Large intestine (tissue), 3 donors: ENCODE data around the gene PRAMEF12. TPM values are rescaled to one million over a fixed set of nuclear protein-coding genes. Genes with fewer than 3 reads are reported as not detected.
"Not testable (repeated sequence)": the region's sequence is repeated elsewhere in the genome, so short reads cannot be mapped to it uniquely, and the experiment has no call there.

Experiments
- DNase-seq, 2 donors: peaks; one replicate each; pipeline versions ENCODE4 v3.0.0 to v3.0.0-alpha.2; 2013
- H3K27ac ChIP-seq: one replicate; pipeline ENCODE4 v1.5.1; 2013; ENCODE audit warnings: low read length
- H3K27me3 ChIP-seq: 2 replicates; pipeline ENCODE4 v1.6.1; 2013; ENCODE audit warnings: low read length; ENCODE audit not compliant: control insufficient read depth, insufficient read depth
- H3K36me3 ChIP-seq: 2 replicates; pipeline ENCODE4 v1.6.1; 2013; ENCODE audit warnings: low read length; ENCODE audit not compliant: control insufficient read depth, insufficient read depth
- H3K4me1 ChIP-seq: one replicate; pipeline ENCODE4 v1.6.1; 2013; ENCODE audit warnings: low read length; ENCODE audit not compliant: control insufficient read depth, insufficient read depth
- H3K4me3 ChIP-seq: one replicate; pipeline ENCODE4 v1.5.1; 2013; ENCODE audit warnings: low read length
- H3K9me3 ChIP-seq: one replicate; pipeline ENCODE4 v1.6.1; 2013; ENCODE audit warnings: mild to moderate bottlenecking, low read depth, low read length, moderate library complexity; ENCODE audit not compliant: control insufficient read depth
- WGBS: methylation state at CpG from one replicate; pipeline ENCODE4 v1.1.5; 2013; ENCODE audit warnings: low lambda C conversion rate; ENCODE audit not compliant: insufficient coverage; 5-methylcytosine and 5-hydroxymethylcytosine counted together
- polyA plus RNA-seq: library from polyadenylated mRNA; unstranded; fragments of 120-200 nt; gene quantifications from one replicate; pipeline ENCODE4 v1.2.1, GENCODE V29; 2013

Gene PRAMEF12
- polyA plus RNA-seq, 1 donor: not detected

GRCh38 chr1:12784729-12785128 is 11.2 kb downstream of the PRAMEF12 start:
- not testable (repeated sequence) for H3K9me3 ChIP-seq, H3K4me3 ChIP-seq, H3K27me3 ChIP-seq, H3K4me1 ChIP-seq, H3K27ac ChIP-seq, DNase-seq, H3K36me3 ChIP-seq
- WGBS: no CpG with 5 or more reads among the region's 8 CpGs

- not testable (repeated sequence) for H3K27me3 ChIP-seq, H3K4me1 ChIP-seq, DNase-seq, H3K4me3 ChIP-seq, H3K9me3 ChIP-seq, H3K36me3 ChIP-seq, H3K27ac ChIP-seq
- WGBS: no CpG with 5 or more reads among the region's 5 CpGs
Observed at GRCh38 chr1:12791097-12791496, 17.6 kb downstream of the PRAMEF12 start, which contains the start of gene PRAMEF1. Gene PRAMEF1, plus strand, starts transcription at chr1:12791397. Its CDS starts 1,831 bp downstream, at chr1:12793228.

GRCh38 chr1:12798911-12799310 is 25.4 kb downstream of the PRAMEF12 start:
- Histone ChIP-seq H3K27ac (no peak overlapping the region), H3K4me3 (no peak overlapping the region), H3K36me3 (no peaks in the 10 kb centered on the region), H3K9me3 (no peaks in the 10 kb centered on the region), H3K27me3 (no peaks in the 10 kb centered on the region), H3K4me1 (no peaks in the 10 kb centered on the region)
- no peak for DNase-seq
- 20% methylated on average over 1 of the region's 4 CpGs for WGBS

GRCh38 chr1:12799730-12800129 is 26.2 kb downstream of the PRAMEF12 start:
- no peaks in the 10 kb centered on the region for H3K4me1 ChIP-seq
- H3K9me3 ChIP-seq: no peaks in the 10 kb centered on the region
- no peaks in the 10 kb centered on the region for H3K36me3 ChIP-seq
- no peak for DNase-seq
- no peak overlapping the region for H3K4me3 ChIP-seq
- WGBS: no CpG with 5 or more reads among the region's 2 CpGs
- no peaks in the 10 kb centered on the region for H3K27me3 ChIP-seq
- H3K27ac ChIP-seq: no peak overlapping the region

- WGBS: no CpG with 5 or more reads among the region's 1 CpG
Observed at GRCh38 chr1:12809933-12810332, 36.4 kb downstream of the PRAMEF12 start.

GRCh38 chr1:12810691-12811408 is 37.3 kb downstream of the PRAMEF12 start:
- H3K4me3 ChIP-seq: no peak overlapping the region
- H3K9me3 ChIP-seq: no peaks in the 10 kb centered on the region
- no peaks in the 10 kb centered on the region for H3K4me1 ChIP-seq
- H3K36me3 ChIP-seq: no peaks in the 10 kb centered on the region
- DNase-seq: no peak
- H3K27ac ChIP-seq: no peak overlapping the region
- WGBS: 100% methylated on average over 1 of the region's 5 CpGs
- no peaks in the 10 kb centered on the region for H3K27me3 ChIP-seq

More at GRCh38 chr1:12809933-12810332, 36.4 kb downstream of the PRAMEF12 start:
- Histone ChIP-seq H3K27me3 (no peaks in the 10 kb centered on the region), H3K36me3 (no peaks in the 10 kb centered on the region), H3K27ac (no peak overlapping the region), H3K9me3 (no peaks in the 10 kb centered on the region), H3K4me1 (no peaks in the 10 kb centered on the region), H3K4me3 (no peak overlapping the region)
- no peak for DNase-seq

- Histone ChIP-seq H3K27me3 (no peaks in the 10 kb centered on the region), H3K36me3 (no peaks in the 10 kb centered on the region), H3K27ac (no peak overlapping the region), H3K9me3 (no peaks in the 10 kb centered on the region), H3K4me1 (no peaks in the 10 kb centered on the region), H3K4me3 (no peak overlapping the region)
- no peak for DNase-seq
- no CpG with 5 or more reads among the region's 2 CpGs for WGBS
Observed at GRCh38 chr1:12811409-12811784, 37.9 kb downstream of the PRAMEF12 start.

- not testable (repeated sequence) for H3K36me3 ChIP-seq, H3K4me1 ChIP-seq, H3K27me3 ChIP-seq, H3K4me3 ChIP-seq, H3K9me3 ChIP-seq, DNase-seq, H3K27ac ChIP-seq
- no CpG with 5 or more reads among the region's 6 CpGs for WGBS
Observed at GRCh38 chr1:12819061-12819460, 45.5 kb downstream of the PRAMEF12 start.

Other genes starting within 250 kb of the PRAMEF12 start
- 42.0 TPM for gene DHRS3, start 155.5 kb upstream of the PRAMEF12 start, polyA plus RNA-seq
- gene AADACL4, start 129.7 kb upstream of the PRAMEF12 start, polyA plus RNA-seq: not detected
- not detected for gene AADACL3, start 57.6 kb upstream of the PRAMEF12 start, polyA plus RNA-seq
- gene CFAP107, start 27.5 kb upstream of the PRAMEF12 start, polyA plus RNA-seq: 0.03 TPM
- not detected for gene PRAMEF1, start 17.7 kb downstream of the PRAMEF12 start, polyA plus RNA-seq
- not detected for gene PRAMEF11, start 57.7 kb downstream of the PRAMEF12 start, polyA plus RNA-seq
- gene HNRNPCL1, start 75.0 kb downstream of the PRAMEF12 start, polyA plus RNA-seq: not detected
- gene PRAMEF2, start 83.3 kb downstream of the PRAMEF12 start, polyA plus RNA-seq: not detected
- gene PRAMEF4, start 112.5 kb downstream of the PRAMEF12 start, polyA plus RNA-seq: not detected
- gene PRAMEF10, start 124.5 kb downstream of the PRAMEF12 start, polyA plus RNA-seq: not detected
- not detected for gene PRAMEF7, start 142.9 kb downstream of the PRAMEF12 start, polyA plus RNA-seq
- not detected for gene PRAMEF6, start 173.8 kb downstream of the PRAMEF12 start, polyA plus RNA-seq